ENCODE measurements around the gene BAMBI. TPM values are rescaled to one million over a fixed set of nuclear protein-coding genes. Genes with fewer than 3 reads are reported as not detected.

The BAMBI gene
- total and polyA plus RNA-seq, 9 donors, result 28.6 to 138 (median 62.3) TPM

GRCh38 chr10:28687683-28688001 is 10.3 kb downstream of the BAMBI start:
- Histone ChIP-seq H3K9me3 (no peaks in the 10 kb centered on the region), H3K4me3 (no peak overlapping the region), H3K4me1 (ENCODE audit: insufficient read depth) (peaks cover 12% of the 10 kb centered on the region), H3K27ac (peak overlapping the region in 1 of 2 donors; percentile 57), H3K27me3 (no peaks in the 10 kb centered on the region), H3K36me3 (no peaks in the 10 kb centered on the region)
- no peak for DNase-seq
- WGBS, 3 donors, result 43 to 51% (median 47%) methylated on average over 3 of the region's 3 CpGs
- TF ChIP-seq EP300 (IDR thresholded peaks at IDR 0.05) (no peak), POLR2A (IDR thresholded peaks at IDR 0.05) (no peak)
- TF ChIP-seq, protein P1, sequence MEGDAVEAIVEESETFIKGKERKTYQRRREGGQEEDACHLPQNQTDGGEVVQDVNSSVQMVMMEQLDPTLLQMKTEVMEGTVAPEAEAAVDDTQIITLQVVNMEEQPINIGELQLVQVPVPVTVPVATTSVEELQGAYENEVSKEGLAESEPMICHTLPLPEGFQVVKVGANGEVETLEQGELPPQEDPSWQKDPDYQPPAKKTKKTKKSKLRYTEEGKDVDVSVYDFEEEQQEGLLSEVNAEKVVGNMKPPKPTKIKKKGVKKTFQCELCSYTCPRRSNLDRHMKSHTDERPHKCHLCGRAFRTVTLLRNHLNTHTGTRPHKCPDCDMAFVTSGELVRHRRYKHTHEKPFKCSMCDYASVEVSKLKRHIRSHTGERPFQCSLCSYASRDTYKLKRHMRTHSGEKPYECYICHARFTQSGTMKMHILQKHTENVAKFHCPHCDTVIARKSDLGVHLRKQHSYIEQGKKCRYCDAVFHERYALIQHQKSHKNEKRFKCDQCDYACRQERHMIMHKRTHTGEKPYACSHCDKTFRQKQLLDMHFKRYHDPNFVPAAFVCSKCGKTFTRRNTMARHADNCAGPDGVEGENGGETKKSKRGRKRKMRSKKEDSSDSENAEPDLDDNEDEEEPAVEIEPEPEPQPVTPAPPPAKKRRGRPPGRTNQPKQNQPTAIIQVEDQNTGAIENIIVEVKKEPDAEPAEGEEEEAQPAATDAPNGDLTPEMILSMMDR (IDR thresholded peaks at IDR 0.05), result no peak
- intact Hi-C loops (cut with DNase I), result loop anchor here in 1 of 4 donors (10.0 kb wide), 1 partner anchor 437 kb away; no protein-coding TSS in a partner anchor

DNA sequence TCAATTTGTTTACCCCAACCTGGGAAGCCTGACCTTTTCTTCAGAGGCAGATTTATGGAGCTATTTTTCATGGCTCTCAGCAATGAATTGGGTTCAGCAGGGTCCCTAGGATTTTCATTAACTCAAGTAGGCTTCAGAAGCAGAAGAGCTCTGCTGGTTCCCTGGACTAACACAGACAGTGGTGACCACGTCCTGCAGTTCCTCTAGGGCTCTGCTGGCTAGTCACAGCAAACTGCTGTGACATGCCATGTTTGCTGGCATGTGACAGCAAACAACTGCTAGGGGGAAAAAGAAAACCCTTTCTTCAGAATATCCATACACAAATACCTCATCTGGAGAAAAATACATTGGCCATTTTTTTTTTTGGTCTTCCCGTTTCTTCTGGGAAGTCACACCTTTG is 13.2 kb downstream of the BAMBI start:
- DNase-seq, result no peak
- H3K27ac ChIP-seq, result no peak overlapping the region
- H3K27me3 ChIP-seq, result no peaks in the 10 kb centered on the region
- WGBS, 3 donors, result 85 to 90% (median 90%) methylated on average over 2 of the region's 2 CpGs
- intact Hi-C loops (cut with DNase I), result no loop called here
- H3K36me3 ChIP-seq, result no peaks in the 10 kb centered on the region
- no peak for TF ChIP-seq EP300 (IDR thresholded peaks at IDR 0.05)
- no peak for TF ChIP-seq POLR2A (IDR thresholded peaks at IDR 0.05)
- TF ChIP-seq, protein P1 (IDR thresholded peaks at IDR 0.05), result no peak
- H3K4me1 ChIP-seq (ENCODE audit: insufficient read depth), result peaks cover 11% of the 10 kb centered on the region
- H3K4me3 ChIP-seq, result no peak overlapping the region
- no peaks in the 10 kb centered on the region for H3K9me3 ChIP-seq

GRCh38 chr10:28691187-28691694 is 13.9 kb downstream of the BAMBI start:
- Histone ChIP-seq H3K4me1 (ENCODE audit: insufficient read depth) (peaks cover 11% of the 10 kb centered on the region), H3K27ac (no peak overlapping the region), H3K9me3 (no peaks in the 10 kb centered on the region), H3K36me3 (no peaks in the 10 kb centered on the region), H3K4me3 (no peak overlapping the region), H3K27me3 (no peaks in the 10 kb centered on the region)
- no peak for TF ChIP-seq POLR2A (IDR thresholded peaks at IDR 0.05)
- TF ChIP-seq EP300 (IDR thresholded peaks at IDR 0.05), result no peak
- TF ChIP-seq, protein P1 (IDR thresholded peaks at IDR 0.05), result no peak
- 73 to 91% (median 89%) methylated on average over 5 to 6 of the region's 6 CpGs for WGBS, 3 donors
- DNase-seq, result no peak
- intact Hi-C loops (cut with DNase I), result no loop called here

- TF ChIP-seq, protein P1 (IDR thresholded peaks at IDR 0.05), result no peak
- TF ChIP-seq POLR2A (IDR thresholded peaks at IDR 0.05) (no peak), EP300 (IDR thresholded peaks at IDR 0.05) (no peak)
- peaks cover 8% of the 10 kb centered on the region for H3K4me1 ChIP-seq (ENCODE audit: insufficient read depth)
- H3K36me3 ChIP-seq, result no peaks in the 10 kb centered on the region
- no peaks in the 10 kb centered on the region for H3K27me3 ChIP-seq
- no peaks in the 10 kb centered on the region for H3K9me3 ChIP-seq
- 69 to 92% (median 92%) methylated on average over 3 of the region's 3 CpGs for WGBS, 3 donors
- no peak overlapping the region for H3K4me3 ChIP-seq
- DNase-seq, result no peak
- intact Hi-C loops (cut with DNase I), result no loop called here
- no peak overlapping the region for H3K27ac ChIP-seq
Observed at GRCh38 chr10:28692050-28692449, 14.7 kb downstream of the BAMBI start.

Measured in ovary (tissue), 9 donors.